GM21360 (cell line): Measurements from ENCODE around the gene TENM4.

ENCODE experiments used
- ATAC-seq: cut with Tn5 transposase; IDR thresholded peaks from one replicate; pipeline ENCODE4 v1.9.1; 2021; ENCODE audit warnings: mild to moderate bottlenecking, moderate library complexity; ENCODE audit not compliant: unreplicated experiment

TENM4 gene

DNA sequence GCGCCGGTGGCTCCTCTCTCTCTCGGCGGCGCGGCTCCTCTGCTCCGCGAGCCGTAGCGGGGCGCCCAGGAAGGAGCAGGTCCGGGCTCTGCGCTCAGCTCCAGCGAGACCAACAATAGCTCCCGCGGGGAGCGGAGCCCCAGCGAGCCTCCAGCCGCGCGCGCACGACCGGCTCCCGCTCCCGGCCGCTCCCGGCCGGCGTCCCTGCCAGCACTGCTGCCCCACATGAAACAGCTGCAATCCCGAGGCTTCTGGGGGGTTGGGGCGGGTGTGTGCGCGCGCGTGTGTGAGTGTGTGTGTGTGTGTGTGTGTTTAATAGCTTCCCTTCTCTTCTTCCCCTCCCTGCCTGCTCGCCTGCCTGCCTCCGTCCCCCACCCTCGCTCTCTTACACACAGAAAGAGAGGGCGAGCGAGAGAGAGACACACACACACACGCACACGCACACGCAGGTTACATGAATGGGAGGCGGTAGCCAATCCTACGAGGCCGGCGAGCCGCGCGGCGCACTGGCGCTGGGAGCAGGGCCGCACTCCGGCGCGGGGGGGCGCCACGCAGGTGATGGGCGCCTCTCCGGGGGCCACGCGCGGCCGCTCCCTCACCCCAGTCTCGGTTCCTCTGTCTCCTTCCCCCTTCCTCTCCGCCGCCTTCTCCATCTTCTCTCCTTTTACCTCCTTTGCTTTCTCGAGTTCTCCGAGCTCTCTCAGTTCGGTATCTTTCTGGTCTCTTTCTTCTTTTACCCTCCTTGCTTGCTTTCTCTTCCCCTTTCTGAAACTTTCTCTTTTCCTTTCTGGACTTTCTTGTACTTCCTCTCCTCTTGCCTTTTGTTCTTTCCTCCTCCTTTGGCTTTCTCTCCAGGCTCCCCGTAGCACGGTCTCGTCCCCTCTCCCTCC is at the start of gene TENM4:
Gene TENM4, minus strand, starts transcription at position 460 of the 890 bp plus-strand sequence. CDS start 371,086 bp downstream, outside the sequence.
- peak; percentile 56 for ATAC-seq

DNA sequence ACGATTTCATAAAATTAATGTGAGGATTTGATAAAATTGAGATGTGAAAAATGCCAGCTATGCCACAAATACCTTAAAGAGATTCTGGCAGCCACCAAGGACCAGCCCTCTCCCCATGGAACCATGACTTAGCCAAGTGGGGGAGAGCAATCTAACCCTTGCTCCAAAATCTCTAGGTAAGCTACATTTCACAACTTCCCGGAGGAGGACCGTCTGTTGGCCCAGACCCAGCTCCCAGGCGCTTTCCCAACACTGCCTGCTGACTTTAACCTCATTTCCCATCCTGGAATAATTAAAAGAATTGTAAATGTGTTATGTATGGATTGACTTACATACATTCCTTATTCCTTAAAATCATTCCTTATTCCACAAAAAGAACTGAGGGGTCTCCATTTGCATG is 47.5 kb upstream of the TENM4 start:
- no peak for ATAC-seq

DNA sequence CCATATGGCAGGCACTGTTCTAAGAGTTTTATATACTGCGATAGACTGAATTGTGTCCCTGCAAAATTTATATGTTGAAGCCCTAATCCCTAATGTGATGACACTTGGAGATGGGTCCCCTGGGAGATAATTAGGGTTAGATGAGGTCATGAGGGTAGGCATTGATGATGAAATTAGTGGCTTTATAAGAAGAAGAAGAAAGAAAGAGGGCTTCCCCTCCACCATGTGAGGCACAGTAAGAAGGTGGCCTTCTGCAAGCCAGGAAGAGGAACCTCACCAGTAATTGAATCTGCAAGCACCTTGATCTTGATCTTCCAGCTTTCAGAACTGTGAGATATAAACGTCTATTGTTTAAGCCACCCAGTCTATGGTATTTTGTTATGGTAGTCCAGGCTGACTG is 46.6 kb upstream of the TENM4 start:
- ATAC-seq = no peak

DNA sequence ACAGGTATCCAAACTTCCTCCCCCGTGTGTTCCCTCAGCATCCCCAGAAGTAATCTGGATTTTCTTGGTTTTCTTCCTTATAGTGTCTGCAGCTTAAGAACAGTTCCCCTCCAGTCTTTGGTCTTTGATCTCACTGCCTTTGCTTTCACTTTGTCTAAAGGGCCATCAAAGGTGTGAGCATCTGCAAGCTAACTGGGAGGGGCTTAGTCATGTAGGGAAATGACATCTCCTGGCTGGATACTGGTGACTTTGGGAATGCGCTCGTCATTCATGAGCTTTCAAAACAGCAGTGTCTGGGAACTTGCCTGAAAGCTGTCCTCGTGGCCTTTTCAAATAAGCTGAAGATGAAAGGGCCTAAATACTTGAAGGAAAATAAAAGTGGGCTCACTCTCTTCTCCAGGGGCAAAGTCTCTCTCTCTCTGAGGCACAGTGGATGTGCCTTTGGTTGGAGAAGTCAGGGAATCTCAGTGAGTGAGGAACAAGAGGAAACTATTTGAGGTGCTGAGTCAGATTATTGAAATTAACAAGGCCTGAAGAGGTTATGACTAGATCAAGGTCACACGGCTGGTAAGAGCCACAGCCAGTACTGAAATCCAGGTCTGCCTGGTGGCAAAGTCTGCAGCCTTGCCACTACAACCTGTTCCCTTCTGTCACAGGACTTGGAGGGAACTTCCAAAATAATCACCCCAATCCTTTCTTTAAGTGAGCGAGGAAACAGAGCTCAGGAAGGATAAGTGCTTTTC is 45.6 kb upstream of the TENM4 start:
- ATAC-seq = no peak

DNA sequence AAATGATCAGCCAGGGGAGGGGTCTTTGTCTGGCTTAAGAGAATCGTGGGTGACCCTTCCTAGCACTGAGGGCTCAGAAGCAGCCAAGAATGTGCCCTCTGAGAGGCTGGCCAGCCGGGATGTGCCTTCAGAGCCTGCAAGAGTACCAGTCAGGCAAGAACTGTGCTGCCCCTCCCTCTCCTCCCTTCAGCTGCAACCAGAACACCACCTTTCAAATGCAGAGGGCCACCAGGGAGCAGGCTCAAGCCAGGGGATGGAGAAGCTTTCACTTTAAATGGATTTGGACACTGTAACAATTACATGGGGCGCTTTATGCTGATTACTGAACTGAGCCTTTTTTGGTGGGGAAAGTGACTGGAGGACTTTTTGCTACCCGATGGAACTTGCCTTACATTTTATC is 44.9 kb upstream of the TENM4 start:
- ATAC-seq = no peak

DNA sequence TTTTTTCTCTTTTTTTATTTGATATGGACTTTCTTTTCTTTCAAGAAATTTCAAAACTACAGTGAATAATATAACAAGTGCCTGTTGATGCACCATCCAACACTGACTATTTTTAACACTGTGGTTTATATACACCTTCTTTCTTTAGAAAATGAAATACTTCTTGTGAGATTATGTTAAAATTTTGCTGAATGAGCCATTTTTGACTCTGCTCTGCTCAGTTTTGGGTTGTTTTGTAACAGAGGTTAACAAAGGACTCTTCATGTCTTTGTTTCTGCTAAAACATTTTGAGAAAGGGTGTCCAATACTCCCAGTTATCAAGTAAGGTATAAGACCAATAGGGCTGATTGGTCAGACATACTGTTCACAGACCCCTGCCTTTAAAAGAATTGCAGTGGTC is 44.0 kb upstream of the TENM4 start:
- ATAC-seq = no peak

DNA sequence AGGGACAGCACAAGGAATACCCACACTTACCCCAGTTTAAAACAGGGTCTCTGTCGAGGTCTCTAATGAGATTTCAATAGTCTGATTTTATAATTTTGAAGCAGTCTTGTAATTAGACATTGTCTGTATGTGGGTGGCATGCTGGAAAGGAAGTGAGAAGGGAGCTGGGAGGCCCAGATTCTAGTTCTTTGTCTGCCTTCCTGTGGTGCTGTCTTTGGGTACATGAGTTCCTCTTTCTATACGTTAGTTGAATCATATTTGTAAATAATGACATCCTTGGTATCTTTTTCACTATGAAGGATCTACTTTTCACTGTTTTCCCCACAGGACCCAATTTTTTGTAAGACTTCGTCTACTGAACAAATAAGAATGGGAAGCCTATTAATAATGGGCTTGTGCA is 42.0 kb upstream of the TENM4 start:
- peak; percentile 95 for ATAC-seq

DNA sequence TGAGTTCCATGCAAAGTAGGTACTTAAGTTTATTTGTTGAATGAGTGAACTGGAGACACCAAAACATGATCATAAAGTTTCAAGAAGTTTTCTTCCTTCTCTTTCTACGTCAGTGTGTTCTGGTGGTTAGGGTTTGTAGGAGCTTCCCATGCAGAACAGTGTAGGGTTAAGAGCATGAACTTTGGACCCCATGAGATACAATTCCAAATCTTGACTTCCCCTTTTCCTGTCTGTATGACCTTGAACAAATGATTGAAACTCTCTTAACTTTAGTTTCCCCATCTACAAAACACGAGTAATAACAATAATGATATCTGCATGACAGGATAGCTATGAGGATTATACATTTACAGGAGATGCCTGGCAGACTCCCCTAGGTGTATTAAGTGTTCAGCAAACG is 41.0 kb upstream of the TENM4 start:
- ATAC-seq = peak; percentile 41

DNA sequence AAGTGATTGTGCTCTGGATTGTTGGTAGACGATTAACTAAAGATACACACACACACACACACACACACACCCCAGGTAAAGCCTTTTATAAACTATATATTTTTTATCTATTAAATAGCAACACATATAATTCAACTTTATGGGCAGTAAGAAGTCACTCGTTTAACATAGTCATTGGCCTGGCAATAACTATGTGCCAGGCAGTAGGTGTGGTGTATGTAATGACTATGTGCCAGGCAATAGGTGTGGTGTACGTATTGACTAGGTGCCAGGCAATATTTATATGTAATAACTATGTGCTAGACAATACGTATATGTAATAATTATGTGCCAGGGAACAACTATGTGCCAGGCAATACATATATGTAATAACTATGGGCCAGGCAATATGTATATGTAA is 40.0 kb upstream of the TENM4 start:
- ATAC-seq = no peak

DNA sequence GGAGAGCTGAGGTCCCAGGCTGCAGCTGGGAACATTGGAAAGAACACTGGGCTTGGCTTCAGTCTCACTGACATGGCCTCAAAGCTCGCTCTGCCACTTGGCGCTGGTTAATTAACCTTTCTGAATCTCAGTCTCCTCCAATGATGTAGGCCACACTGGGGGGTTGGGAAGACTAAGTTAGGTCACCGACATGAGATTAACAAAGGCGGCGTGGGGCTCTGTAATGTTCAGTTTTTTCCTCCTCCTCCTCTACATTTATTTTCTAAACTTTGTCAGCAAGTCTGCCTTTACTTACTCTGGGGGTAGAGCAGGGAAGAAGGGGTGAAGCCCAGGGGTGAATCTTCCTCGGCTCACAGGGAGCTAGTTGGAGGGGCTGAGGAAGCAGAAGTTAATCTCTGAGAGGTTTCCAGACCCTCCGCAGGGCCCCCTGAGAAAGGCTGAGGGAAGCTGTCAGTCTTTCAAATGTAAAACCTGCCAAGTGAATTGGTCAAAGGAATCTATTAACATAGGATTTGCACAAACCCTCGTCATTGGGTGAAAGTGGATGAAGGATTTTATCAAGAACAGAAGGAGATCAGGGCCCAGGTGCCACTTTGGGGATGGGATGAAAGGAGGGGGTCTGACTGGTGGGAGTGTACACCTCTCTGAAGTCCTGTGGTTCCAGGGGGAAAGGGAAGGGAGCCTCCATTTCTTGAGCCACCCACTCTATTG is 32.1 kb upstream of the TENM4 start:
- no peak for ATAC-seq

DNA sequence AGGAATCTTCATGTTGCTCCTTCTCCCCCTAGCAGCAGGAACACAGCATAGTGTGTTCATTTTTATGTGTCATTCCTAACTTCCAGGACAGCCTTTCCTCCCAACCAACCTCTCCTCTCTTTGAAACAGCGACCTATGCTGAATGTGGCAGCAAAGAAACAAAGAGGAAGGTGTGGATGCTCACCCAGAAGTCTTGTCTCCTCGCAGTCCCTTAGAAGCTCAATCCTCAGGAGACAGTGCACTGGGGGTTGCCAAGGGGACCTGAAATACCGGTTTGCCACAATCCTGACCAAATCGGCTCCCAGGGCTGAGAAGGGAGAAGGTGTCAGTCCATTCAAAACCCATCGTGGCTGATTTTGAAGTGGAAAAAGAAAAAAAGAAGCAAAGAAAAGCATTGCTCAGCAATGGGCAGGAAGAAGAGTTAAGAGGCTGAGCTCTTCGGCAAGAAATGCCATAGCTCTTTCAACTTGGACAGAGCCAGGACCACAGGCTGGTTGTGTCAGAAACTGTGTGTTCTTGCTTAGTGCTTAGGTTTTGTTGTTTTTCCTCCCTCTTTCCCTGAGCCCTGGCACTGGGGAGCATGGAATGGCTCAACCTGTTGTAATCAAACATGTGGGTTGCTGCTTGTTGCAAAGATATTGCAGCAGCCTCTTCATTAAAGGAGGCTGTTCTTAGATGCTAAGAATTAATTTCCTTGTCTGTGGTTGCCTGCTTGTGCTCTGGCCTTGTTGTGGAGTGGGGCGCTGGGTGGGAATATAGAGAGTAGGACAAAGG is 30.4 kb upstream of the TENM4 start:
- ATAC-seq = no peak

DNA sequence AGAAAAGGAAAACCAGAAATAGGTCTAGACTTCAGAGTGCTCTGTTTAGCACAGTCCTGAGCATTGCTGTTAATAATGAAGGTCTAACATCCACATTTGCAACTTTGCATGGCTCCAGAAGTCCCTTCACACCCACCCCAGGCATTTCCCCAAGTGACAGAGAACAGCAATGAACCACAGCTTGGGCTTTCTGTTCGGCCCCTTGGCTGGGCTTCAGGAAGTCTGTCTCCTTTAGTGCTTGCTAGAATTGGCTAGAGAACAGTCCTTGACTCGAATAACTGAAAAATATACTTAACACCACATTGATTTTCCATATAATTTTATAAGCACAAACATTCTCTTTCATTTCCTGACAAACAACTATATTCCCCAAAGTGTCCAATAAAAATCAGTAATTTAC is 29.3 kb upstream of the TENM4 start:
- ATAC-seq = no peak

DNA sequence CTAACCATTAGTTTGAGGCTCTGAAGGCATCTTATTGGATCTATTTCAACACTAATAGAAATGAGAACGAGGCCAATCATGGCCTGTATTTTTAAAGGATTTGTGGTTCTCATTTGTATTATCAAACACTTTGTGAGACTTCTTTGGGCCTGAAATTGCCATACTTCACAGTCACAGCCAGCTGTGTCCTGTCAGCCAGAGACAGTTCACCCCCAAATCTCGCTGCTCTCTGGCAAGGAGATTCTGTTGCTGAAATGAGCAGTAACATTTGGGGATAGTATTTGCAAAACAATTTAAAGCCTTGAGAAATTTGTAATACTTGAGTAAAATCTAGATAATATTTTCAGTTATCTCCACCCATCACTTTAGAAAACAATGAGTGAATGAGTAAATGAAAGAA is 26.9 kb upstream of the TENM4 start:
- no peak for ATAC-seq

DNA sequence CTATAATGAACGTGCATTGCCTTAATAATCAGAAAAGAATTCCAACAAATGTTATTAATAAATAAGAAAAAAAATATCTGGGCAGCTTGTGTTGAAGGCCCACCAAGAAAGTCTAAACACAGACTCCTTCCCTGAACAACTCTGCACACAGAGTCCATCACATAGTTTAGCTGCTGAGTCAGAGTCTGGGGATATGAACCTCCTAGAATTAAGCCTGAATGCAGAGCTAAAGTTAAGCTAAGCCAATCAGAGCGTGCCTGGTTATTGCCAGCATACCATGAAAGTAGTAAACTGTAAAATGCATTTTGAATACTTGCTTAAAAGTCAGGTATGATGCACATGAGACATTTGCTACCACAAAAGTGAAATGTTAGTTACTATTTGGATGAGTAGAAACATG is 25.6 kb upstream of the TENM4 start:
- no peak for ATAC-seq

DNA sequence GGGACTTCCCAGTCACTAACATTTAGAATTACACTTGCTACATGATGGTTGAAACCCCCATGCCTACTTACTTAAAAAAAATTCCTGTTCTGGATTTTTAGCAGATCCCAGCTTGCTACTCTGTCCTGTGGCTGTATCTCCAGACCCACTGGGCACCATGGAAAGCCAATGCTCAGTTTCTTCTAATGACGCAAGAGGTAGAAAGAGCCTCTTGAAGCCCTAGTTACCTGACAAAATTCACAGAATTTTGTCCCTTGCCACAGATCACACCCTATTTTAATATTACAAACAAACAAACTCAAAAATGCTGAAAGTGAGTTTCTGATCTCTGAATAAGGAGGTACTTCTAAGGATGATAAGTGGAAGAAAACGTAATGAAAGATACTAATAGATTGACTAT is 24.3 kb upstream of the TENM4 start:
- ATAC-seq = no peak

DNA sequence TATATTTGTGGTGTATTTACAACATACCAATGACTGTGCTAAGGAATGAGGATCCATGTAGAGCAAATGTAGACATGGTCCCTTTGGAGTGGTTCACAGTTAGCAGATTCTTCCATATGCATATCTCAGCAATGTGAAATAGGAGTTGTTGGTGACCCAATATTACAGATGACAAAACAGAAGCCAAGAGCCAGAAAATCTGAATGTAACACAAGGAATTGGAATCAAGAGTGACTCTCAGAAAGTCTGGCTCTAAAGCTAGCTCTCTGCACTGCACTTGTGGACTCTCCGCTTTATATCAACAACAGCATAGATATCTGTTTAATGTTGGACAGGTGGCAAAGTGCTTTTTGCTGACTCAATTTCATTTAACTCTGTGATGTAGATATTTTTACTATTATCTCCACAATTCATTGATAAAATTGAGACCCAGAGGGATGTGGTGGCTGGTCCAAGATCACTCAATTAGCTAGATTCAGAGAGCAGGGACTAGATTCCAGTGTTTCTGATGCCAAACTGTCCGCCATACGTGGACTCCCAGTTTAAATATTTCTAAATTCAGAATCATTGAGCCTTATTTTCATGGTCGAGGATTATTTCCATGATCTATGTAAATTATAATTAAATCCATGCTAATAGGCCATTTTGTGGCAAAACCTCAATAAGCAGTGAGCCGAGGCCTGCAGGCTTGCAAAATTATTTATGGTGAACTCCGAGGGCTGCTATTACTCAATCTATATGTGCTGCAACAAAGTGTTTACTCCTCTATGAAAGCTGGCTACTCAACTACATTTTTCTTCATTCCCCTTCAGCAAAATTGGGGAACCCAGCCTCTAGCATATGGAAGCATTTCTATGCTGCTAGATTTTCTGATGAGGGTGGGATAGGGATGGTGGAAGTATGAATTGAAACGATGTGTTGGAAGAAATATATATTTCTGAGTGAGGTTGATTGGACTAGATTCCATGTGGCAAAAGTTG is 21.1 kb upstream of the TENM4 start:
- ATAC-seq = no peak

DNA sequence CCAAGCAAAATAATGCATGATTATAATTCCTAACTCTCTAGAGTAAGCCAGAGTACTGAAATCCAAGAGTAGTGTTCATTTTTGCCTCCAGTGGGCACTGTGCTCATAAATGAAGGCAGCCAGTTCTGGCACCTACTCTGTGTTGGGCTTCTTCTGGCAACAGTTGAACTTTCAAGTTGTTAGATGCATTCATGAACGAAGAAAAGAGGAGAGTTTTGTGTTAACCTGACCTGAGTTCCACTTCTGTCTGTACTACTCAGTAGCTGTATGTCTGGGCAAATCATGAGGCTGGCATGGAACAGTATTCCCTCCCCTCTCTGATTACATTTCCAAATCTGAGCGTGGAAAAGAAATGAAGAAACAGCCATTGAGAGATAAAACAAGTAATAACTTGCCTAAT is 20.3 kb upstream of the TENM4 start:
- ATAC-seq = peak; percentile 72

DNA sequence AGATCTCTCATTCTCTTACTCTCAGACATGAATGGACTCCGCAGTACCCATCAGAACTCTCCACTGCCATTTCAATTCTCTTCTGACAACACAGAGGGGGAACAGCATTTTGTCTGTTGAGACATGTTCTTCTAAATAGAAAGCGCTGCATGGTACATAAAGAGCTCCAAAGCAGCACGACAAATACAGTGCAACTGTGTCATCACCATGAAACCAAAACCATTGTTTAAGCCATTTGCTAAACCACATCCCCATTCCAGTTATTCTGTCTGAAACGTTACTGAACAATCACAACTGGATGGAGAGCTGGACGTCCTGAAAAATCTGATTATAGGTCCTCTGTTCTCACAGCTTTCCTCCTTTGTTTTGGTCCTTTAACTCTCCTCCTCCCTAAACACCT is 17.9 kb upstream of the TENM4 start:
- no peak for ATAC-seq

DNA sequence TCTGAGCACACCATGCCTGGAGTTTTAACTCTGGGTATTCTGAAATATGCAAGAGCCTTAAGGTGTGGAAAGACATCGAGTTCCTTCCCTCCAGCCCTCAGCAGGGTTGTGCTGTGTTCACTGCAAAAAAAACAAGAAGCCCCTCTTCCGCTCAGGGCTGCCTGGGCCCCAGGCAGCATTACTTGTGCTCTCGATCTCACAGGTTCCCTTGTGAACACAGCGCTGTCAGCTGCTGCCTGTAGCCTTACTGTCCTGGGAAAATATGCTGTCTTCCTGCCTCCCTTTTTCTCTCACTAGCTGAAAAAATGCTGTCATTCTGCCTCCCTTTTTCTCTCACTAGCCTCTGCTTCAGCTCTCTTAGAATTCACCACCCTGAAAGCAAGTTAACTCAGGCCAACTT is 15.7 kb upstream of the TENM4 start:
- ATAC-seq = no peak

DNA sequence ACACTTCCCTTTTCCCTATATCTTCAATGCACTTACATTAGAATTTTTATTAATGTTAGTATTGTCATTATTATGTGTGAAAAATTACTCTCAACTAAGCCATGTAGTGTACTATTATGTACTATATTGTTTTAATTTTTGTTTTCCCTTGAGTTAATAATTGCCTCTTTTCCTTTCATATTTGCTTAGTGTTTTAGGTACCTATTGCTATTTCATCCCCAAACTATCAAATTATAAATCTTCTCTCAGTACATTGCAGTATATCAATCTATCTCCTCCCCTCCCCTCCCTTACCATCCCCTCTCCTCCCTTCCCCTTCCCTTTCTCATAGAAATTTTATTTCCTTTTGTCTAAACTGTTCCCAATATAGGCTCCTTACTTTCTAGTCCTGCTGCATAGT is 12.8 kb upstream of the TENM4 start:
- no peak for ATAC-seq
